H1 (cell line): ENCODE measurements around the gene CHN2. TPM values are rescaled to one million over a fixed set of nuclear protein-coding genes. Genes with fewer than 3 reads are reported as not detected.

Source experiments
- CTCF ChIA-PET: fragments of 300-600 bp; sonication (Branson Sonifier 250); formaldehyde crosslinking; loops from one replicate; lab custom pipeline; 2021; ENCODE audit not compliant: partially characterized antibody; lab: Charles Lee
- POLR2A ChIA-PET: fragments of 300-600 bp; sonication (Branson Sonifier 250); formaldehyde crosslinking; loops from one replicate; lab custom pipeline; 2021; ENCODE audit warnings: inconsistent platforms; ENCODE audit not compliant: partially characterized antibody; lab: Charles Lee
- DNase-seq, 2 experiments: peaks; one replicate each; pipeline versions ENCODE4 v3.0.0 to v3.0.0-alpha.2; 2010 to 2022; ENCODE audit warnings: low spot score in 2 of 2, low read depth in 1 of 2, mixed read lengths in 1 of 2
- FAIRE-seq: peaks from 2 replicates; lab custom pipeline; 2011; peaks lifted over from hg19 to GRCh38; lab: Jason Lieb, UNC
- H2AFZ ChIP-seq: 2 replicates; pipeline ENCODE4 v1.8.1; 2012; ENCODE audit warnings: low read length, inconsistent platforms
- H2AK5ac ChIP-seq: 2 replicates; pipeline ENCODE4 v1.6.1; 2013; ENCODE audit warnings: low read depth, low read length
- H2BK120ac ChIP-seq: replicated peaks from 2 replicates; pipeline ENCODE3; 2013; ENCODE audit warnings: low read depth, low read length, inconsistent platforms
- H2BK12ac ChIP-seq: 2 replicates; pipeline ENCODE4 v1.6.1; 2013; ENCODE audit warnings: low read depth, low read length
- H2BK15ac ChIP-seq: 2 replicates; pipeline ENCODE4 v1.6.1; 2013; ENCODE audit warnings: low read length
- H2BK20ac ChIP-seq: 2 replicates; pipeline ENCODE4 v1.6.1; 2013; ENCODE audit warnings: low read length
- H2BK5ac ChIP-seq: 2 replicates; pipeline ENCODE4 v1.6.1; 2013; ENCODE audit warnings: low read depth, low read length
- H3K14ac ChIP-seq: 2 replicates; pipeline ENCODE4 v1.6.1; 2013; ENCODE audit warnings: inconsistent platforms; ENCODE audit not compliant: insufficient read length
- H3K18ac ChIP-seq: 2 replicates; pipeline ENCODE4 v1.6.1; 2013; ENCODE audit warnings: low read length; ENCODE audit errors: extremely low read depth
- H3K23ac ChIP-seq: 2 replicates; pipeline ENCODE4 v1.6.1; 2013; ENCODE audit warnings: inconsistent platforms; ENCODE audit not compliant: insufficient read length
- H3K23me2 ChIP-seq: 2 replicates; pipeline ENCODE4 v1.6.1; 2013; ENCODE audit warnings: low read depth, low read length
- H3K27ac ChIP-seq: 2 replicates; pipeline ENCODE4 v1.6.1; 2011; ENCODE audit warnings: low read depth, low read length, inconsistent platforms
- H3K27me3 ChIP-seq, 4 experiments: replicated peaks in 1 of 4; 1 replicate in 1 of 4; 2 replicates in 3 of 4; pipeline versions ENCODE4 v1.6.1 to v1.8.1; 2011 to 2013; ENCODE audit warnings: low read length in 3 of 4, mild to moderate bottlenecking in 3 of 4, inconsistent platforms in 2 of 4, mixed read lengths in 2 of 4, moderate library complexity in 1 of 4; ENCODE audit not compliant: control insufficient read depth in 3 of 4, insufficient read depth in 3 of 4; ENCODE audit errors: extremely low read depth in 1 of 4
- H3K36me3 ChIP-seq, 4 experiments: 2 replicates each; pipeline versions ENCODE4 v1.6.1 to v1.8.1; 2011 to 2013; ENCODE audit warnings: mild to moderate bottlenecking in 4 of 4, low read length in 3 of 4, moderate library complexity in 2 of 4, control low read depth in 1 of 4, inconsistent platforms in 1 of 4; ENCODE audit not compliant: insufficient read depth in 4 of 4, control insufficient read depth in 2 of 4
- H3K4ac ChIP-seq: replicated peaks from 2 replicates; pipeline ENCODE3; 2013; ENCODE audit warnings: low read length, low read depth, mixed read lengths, inconsistent platforms; ENCODE audit not compliant: insufficient read length
- H3K4me1 ChIP-seq, 4 experiments: replicated peaks in 1 of 4; 1 replicate in 1 of 4; 2 replicates in 3 of 4; pipeline versions ENCODE4 v1.6.1 to v1.8.1; 2011 to 2013; ENCODE audit warnings: low read length in 3 of 4, inconsistent platforms in 2 of 4, mixed read lengths in 1 of 4; ENCODE audit not compliant: insufficient read depth in 4 of 4, control insufficient read depth in 3 of 4
- H3K4me2 ChIP-seq, 2 experiments: 2 replicates each; pipeline versions ENCODE4 v1.6.1 to v1.8.1; 2011 to 2013; ENCODE audit warnings: low read depth in 2 of 2, low read length in 2 of 2, control low read depth in 1 of 2, inconsistent platforms in 1 of 2, mild to moderate bottlenecking in 1 of 2; ENCODE audit not compliant: insufficient read depth in 1 of 2
- H3K4me3 ChIP-seq, 4 experiments: fragments of 200-600, 300-600 bp in 1 of 4; sonication (generic), shearing (Covaris generic), sonication (Bioruptor Twin) in 1 of 4; 2 replicates each; pipeline versions ENCODE4 v1.5.1 to v1.8.1; 2011 to 2016; ENCODE audit warnings: low read length in 4 of 4, low read depth in 3 of 4, control low read depth in 2 of 4, inconsistent platforms in 2 of 4, mild to moderate bottlenecking in 2 of 4, mixed read lengths in 1 of 4, moderate library complexity in 1 of 4; ENCODE audit not compliant: insufficient read depth in 2 of 4; ENCODE audit errors: extremely low read depth in 1 of 4
- H3K56ac ChIP-seq: replicated peaks from 2 replicates; pipeline ENCODE3; 2013; ENCODE audit warnings: low read depth, mild to moderate bottlenecking, mixed read lengths, low read length, inconsistent platforms; ENCODE audit not compliant: insufficient read length
- H3K79me1 ChIP-seq: 2 replicates; pipeline ENCODE4 v1.6.1; 2013; ENCODE audit warnings: low read depth, low read length, control low read depth
- H3K79me2 ChIP-seq, 2 experiments: 2 replicates each; pipeline versions ENCODE4 v1.6.1 to v1.8.1; 2012 to 2013; ENCODE audit warnings: low read length in 2 of 2, mild to moderate bottlenecking in 2 of 2, inconsistent platforms in 1 of 2; ENCODE audit not compliant: insufficient read depth in 2 of 2, control insufficient read depth in 1 of 2
- H3K9ac ChIP-seq, 4 experiments: replicated peaks in 1 of 4; 1 replicate in 1 of 4; 2 replicates in 3 of 4; pipeline versions ENCODE4 v1.6.1 to v1.8.1; 2011 to 2013; ENCODE audit warnings: low read depth in 3 of 4, low read length in 3 of 4, control low read depth in 2 of 4, mild to moderate bottlenecking in 2 of 4, moderate library complexity in 2 of 4, inconsistent platforms in 1 of 4; ENCODE audit errors: extremely low read depth in 1 of 4
- H3K9me3 ChIP-seq, 2 experiments: 2 replicates each; pipeline versions ENCODE4 v1.6.1 to v1.8.1; 2012 to 2013; ENCODE audit warnings: mild to moderate bottlenecking in 2 of 2, moderate library complexity in 2 of 2, control low read depth in 1 of 2, inconsistent platforms in 1 of 2, low read depth in 1 of 2, low read length in 1 of 2, mixed read lengths in 1 of 2; ENCODE audit not compliant: insufficient read depth in 2 of 2
- H4K20me1 ChIP-seq, 2 experiments: replicated peaks in 1 of 2; 2 replicates each; pipeline versions ENCODE3 to v1.8.1; 2011 to 2013; ENCODE audit warnings: inconsistent platforms in 2 of 2, low read length in 2 of 2, mild to moderate bottlenecking in 1 of 2; ENCODE audit not compliant: insufficient read depth in 2 of 2, control insufficient read depth in 1 of 2
- H4K5ac ChIP-seq: 2 replicates; pipeline ENCODE4 v1.6.1; 2013; ENCODE audit warnings: low read length, low read depth, mixed read lengths, inconsistent platforms; ENCODE audit not compliant: insufficient read length
- H4K8ac ChIP-seq: 2 replicates; pipeline ENCODE4 v1.8.0; 2013; ENCODE audit warnings: mild to moderate bottlenecking, moderate library complexity, low read length, inconsistent platforms; ENCODE audit not compliant: insufficient read depth; ENCODE audit errors: extremely low read depth
- H4K91ac ChIP-seq: replicated peaks from 2 replicates; pipeline ENCODE3; 2013; ENCODE audit warnings: low read length, mixed read lengths, inconsistent platforms; ENCODE audit not compliant: insufficient read length
- CBX5 ChIP-seq: fragments of 300-800, 300-1000 bp; sonication (generic); IDR thresholded peaks from 2 replicates; pipeline ENCODE4 v1.7.1; 2016; ENCODE audit warnings: antibody characterized with exemption, low read length, low read depth
- CREB1 ChIP-seq: IDR thresholded peaks from 2 replicates; pipeline ENCODE4 v1.6.1; 2012; ENCODE audit warnings: inconsistent platforms
- CTCF ChIP-seq, 3 experiments: IDR thresholded peaks; 1 replicate in 2 of 3; 2 replicates in 1 of 3; pipeline versions ENCODE4 v1.5.1 to v1.6.1; 2011; ENCODE audit warnings: low read length in 3 of 3, mild to moderate bottlenecking in 3 of 3, inconsistent platforms in 2 of 3, low read depth in 1 of 3, moderate library complexity in 1 of 3; ENCODE audit not compliant: insufficient read depth in 1 of 3; ENCODE audit errors: control extremely low read depth in 1 of 3
- EZH2 ChIP-seq: fragments of 200-600 bp; sonication (generic); IDR thresholded peaks from 2 replicates; pipeline ENCODE4 v1.7.1; 2012; ENCODE audit warnings: low read depth, mild to moderate bottlenecking, moderate library complexity, low read length, inconsistent platforms; ENCODE audit not compliant: severe bottlenecking
- KDM4A ChIP-seq: IDR thresholded peaks from one replicate; pipeline ENCODE4 v1.7.1; 2012; ENCODE audit warnings: low read depth, mild to moderate bottlenecking, moderate library complexity, low read length, inconsistent platforms; ENCODE audit not compliant: severe bottlenecking
- MAFK ChIP-seq: IDR thresholded peaks from 2 replicates; pipeline ENCODE4 v1.6.1; 2012; ENCODE audit warnings: low read depth, mild to moderate bottlenecking, improper control_type of control experiment, low read length
- MAX ChIP-seq: IDR thresholded peaks from 2 replicates; pipeline ENCODE4 v1.6.1; 2012; ENCODE audit warnings: inconsistent platforms
- SRF ChIP-seq: IDR thresholded peaks from 2 replicates; pipeline ENCODE4 v1.6.1; 2011; ENCODE audit warnings: mild to moderate bottlenecking, low read depth, low read length, moderate library complexity
- TCF12 ChIP-seq: IDR thresholded peaks from 2 replicates; pipeline ENCODE4 v1.6.1; 2011; ENCODE audit warnings: low read depth, mild to moderate bottlenecking, low read length
- WGBS, 2 experiments: shearing (Covaris generic) in 1 of 2; methylation state at CpG; one replicate each; pipeline versions ENCODE4 v1.1.6 to v1.1.7; 2013 to 2015; ENCODE audit warnings: low lambda C conversion rate in 2 of 2, mixed read lengths in 2 of 2, inconsistent platforms in 1 of 2, low coverage in 1 of 2, missing lambda C conversion rate in 1 of 2; ENCODE audit not compliant: insufficient replicate concordance in 2 of 2, insufficient coverage in 1 of 2, insufficient read length in 1 of 2; ENCODE audit errors: extremely low coverage in 1 of 2, missing lambda C conversion rate in 1 of 2; 5-methylcytosine and 5-hydroxymethylcytosine counted together
- polyA plus RNA-seq, 7 experiments: library from polyadenylated mRNA; depleted of rRNA in 3 of 7; stranded (reverse) in 5 of 7; unstranded in 2 of 7; fragments of >200 nt in 5 of 7; fragments of 200-250 nt in 2 of 7; gene quantifications; 1 replicate in 5 of 7; 2 replicates in 1 of 7; 4 replicates in 1 of 7; pipeline versions ENCODE4 v1.2.1 to v1.2.3, GENCODE V29; 2011 to 2013; ENCODE audit warnings: missing spikeins in 2 of 7, mixed read lengths in 2 of 7
- total RNA-seq: library from RNA; stranded (reverse); fragmentation: NEBNext Ultra II Directional; extraction: Animal tissue kit (Norgen Biotek cat#: 25700); gene quantifications from 2 replicates; pipeline ENCODE4 v1.2.1, GENCODE V29; 2021

The CHN2 gene
- total and polyA plus RNA-seq, 2 of the 8 experiments (the other 6 are each of a cell fraction or from before 2014, with no cell fraction given): 2.9 to 4.8 TPM

- Histone ChIP-seq H3K4me1 (peaks cover 0 to 5% (median 2%) of the 10 kb centered on the region in 4 experiments; a peak in 2 of 7 replicates), H3K9ac (no peak overlapping the region), H3K18ac (no peak overlapping the region), H2AK5ac (no peak overlapping the region), H3K4me3 (no peak overlapping the region), H3K36me3 (no peaks in the 10 kb centered on the region), H4K91ac (no peak overlapping the region)
- CTCF ChIA-PET: interaction anchor here (0.9 to 1.9 kb wide), 5 partner anchors 17 to 439 kb away, joined by 3 to 5 read pairs (median 3); no protein-coding TSS in a partner anchor
- no peak for DNase-seq
- POLR2A ChIA-PET: no interaction called here
- TF ChIP-seq EZH2 (no peak), MAX (no peak), CREB1 (no peak), KDM4A (no peak), SRF (no peak), TCF12 (no peak), CBX5 (no peak), CTCF (IDR thresholded peaks at IDR 0.05; ENCODE audit: control extremely low read depth in 1 of 3, insufficient read depth in 1 of 3, low read depth in 1 of 3, low read length in 3 of 3) (no peak), MAFK (no peak)
- TF ChIP-seq, all 59 proteins: peak for 0
- H4K8ac ChIP-seq: no peak overlapping the region
- no peak overlapping the region for H2AFZ ChIP-seq
- no peak overlapping the region for H2BK5ac ChIP-seq
- no peak overlapping the region for H2BK120ac ChIP-seq
- H4K20me1 ChIP-seq: no peaks in the 10 kb centered on the region
- no peaks in the 10 kb centered on the region for H3K79me1 ChIP-seq
- no peaks in the 10 kb centered on the region for H3K9me3 ChIP-seq
- FAIRE-seq: no peak
- H3K4ac ChIP-seq: no peak overlapping the region
- no peak overlapping the region for H3K4me2 ChIP-seq
- H3K23ac ChIP-seq: no peak overlapping the region
- no peaks in the 10 kb centered on the region for H3K23me2 ChIP-seq
- H3K27ac ChIP-seq: no peak overlapping the region
- no peak overlapping the region for H3K56ac ChIP-seq
- no peaks in the 10 kb centered on the region for H3K27me3 ChIP-seq
- no peak overlapping the region for H4K5ac ChIP-seq
- H2BK20ac ChIP-seq: no peak overlapping the region
- WGBS, 2 experiments: 83% methylated on average over 13 of the region's 13 CpGs; no CpG with 5 or more reads in 1 of the 2 experiments
- H2BK12ac ChIP-seq: no peak overlapping the region
- no peak overlapping the region for H2BK15ac ChIP-seq
- H3K79me2 ChIP-seq: no peaks in the 10 kb centered on the region
- no peak overlapping the region for H3K14ac ChIP-seq
Observed at GRCh38 chr7:29360633-29361625, 166.4 kb downstream of the CHN2 start.
